HepG2 (cell line): Measurements from ENCODE around the gene SNX3. TPM values are rescaled to one million over a fixed set of nuclear protein-coding genes. Genes with fewer than 3 reads are reported as not detected.
A peak's percentile ranks its signal among the peaks of the same experiment; 100 is the strongest.

Source experiments
- ATAC-seq: fragments of 200-7000 bp; cut with Tn5 transposase; 3 replicates; pipeline ENCODE4 v1.9.1; 2020; ENCODE audit warnings: mild to moderate bottlenecking, moderate library complexity
- BruUV-seq: library from RNA; stranded (reverse); fragments of 400-500 nt; replicated peaks from 2 replicates; lab custom pipeline; 2021; lab: Mats Ljungman, UMichigan
- CTCF ChIA-PET: fragments of 300-600 bp; formaldehyde crosslinking; extraction: SDS; loops from one replicate; lab custom pipeline; 2021; ENCODE audit warnings: low total read pairs, inconsistent platforms, low intra/inter-chr PET ratio; lab: Yijun Ruan, JAX
- POLR2A ChIA-PET: fragments of 350-600 bp; sonication (Branson Sonifier 250); formaldehyde crosslinking; loops from one replicate; lab custom pipeline; 2020; ENCODE audit warnings: antibody characterized with exemption, inconsistent platforms; lab: Yijun Ruan, JAX
- DNase-seq: peaks from one replicate; pipeline ENCODE4 v3.0.0-alpha.2; 2015; ENCODE audit warnings: low spot score
- FAIRE-seq: peaks from 3 replicates; lab custom pipeline; 2011; peaks lifted over from hg19 to GRCh38; lab: Jason Lieb, UNC
- H2AFZ ChIP-seq: one replicate; pipeline ENCODE4 v1.6.1; 2011; ENCODE audit warnings: low read length, inconsistent platforms
- H3K27ac ChIP-seq: fragments of 300-600 bp; 3 replicates; pipeline ENCODE4 v1.8.0; 2011; ENCODE audit warnings: mixed run types, mild to moderate bottlenecking, mixed read lengths, low read length, inconsistent platforms; ENCODE audit not compliant: insufficient read depth; ENCODE audit errors: extremely low read length
- H3K27me3 ChIP-seq, 2 experiments: fragments of 200-600 bp in 1 of 2; 2 replicates in 1 of 2; 3 replicates in 1 of 2; pipeline versions ENCODE4 v1.6.0 to v1.8.0; 2011; ENCODE audit warnings: low read length in 2 of 2, mild to moderate bottlenecking in 2 of 2, moderate library complexity in 2 of 2, inconsistent platforms in 1 of 2; ENCODE audit not compliant: insufficient read depth in 2 of 2, control insufficient read depth in 1 of 2
- H3K36me3 ChIP-seq, 2 experiments: fragments of 200-600 bp in 1 of 2; replicated peaks in 1 of 2; 2 replicates in 1 of 2; 3 replicates in 1 of 2; pipeline versions ENCODE4 v1.5.1 to v1.8.0; 2011; ENCODE audit warnings: low read length in 2 of 2, inconsistent platforms in 1 of 2; ENCODE audit not compliant: insufficient read depth in 2 of 2, control insufficient read depth in 1 of 2
- H3K4me1 ChIP-seq: 2 replicates; pipeline ENCODE4 v1.5.1; 2012; ENCODE audit warnings: low read length, inconsistent platforms; ENCODE audit not compliant: insufficient read depth
- H3K4me2 ChIP-seq: 2 replicates; pipeline ENCODE4 v1.6.0; 2011; ENCODE audit warnings: low read depth, low read length, inconsistent platforms
- H3K4me3 ChIP-seq, 3 experiments: fragments of 200-600 bp in 1 of 3; sonication (generic), shearing (Covaris generic) in 1 of 3; replicated peaks in 1 of 3; 2 replicates each; pipeline ENCODE4 v1.5.1; 2011 to 2016; ENCODE audit warnings: low read length in 3 of 3, inconsistent platforms in 2 of 3, low read depth in 2 of 3, mild to moderate bottlenecking in 2 of 3, control low read depth in 1 of 3, mixed read lengths in 1 of 3; ENCODE audit not compliant: insufficient read depth in 1 of 3
- H3K79me2 ChIP-seq: one replicate; pipeline ENCODE4 v1.6.1; 2011; ENCODE audit warnings: low read length, inconsistent platforms; ENCODE audit not compliant: insufficient read depth
- H3K9ac ChIP-seq: 2 replicates; pipeline ENCODE4 v1.6.0; 2011; ENCODE audit warnings: mild to moderate bottlenecking, low read depth, low read length, inconsistent platforms; ENCODE audit not compliant: insufficient read depth
- H3K9me3 ChIP-seq: 2 replicates; pipeline ENCODE4 v1.5.1; 2012; ENCODE audit warnings: mild to moderate bottlenecking, low read length
- H4K20me1 ChIP-seq: 2 replicates; pipeline ENCODE4 v1.6.0; 2011; ENCODE audit warnings: inconsistent platforms, mild to moderate bottlenecking, low read length, moderate library complexity; ENCODE audit not compliant: insufficient read depth
- HNRNPLL ChIP-seq: fragments of 200-400 bp; formaldehyde crosslinking; IDR thresholded peaks from 2 replicates; pipeline ENCODE4 v1.6.1; 2017; ENCODE audit warnings: mild to moderate bottlenecking, low read depth, low read length; ENCODE audit not compliant: poor library complexity, severe bottlenecking
- KLF11 ChIP-seq: IDR thresholded peaks from 2 replicates; pipeline ENCODE4 v1.6.1; 2016; ENCODE audit warnings: missing compliant biosample characterization
- MAFG ChIP-seq: sonication (generic); formaldehyde crosslinking; IDR thresholded peaks from 2 replicates; pipeline ENCODE4 v1.5.1; 2020; ENCODE audit warnings: mild to moderate bottlenecking, missing genetic modification reagents
- WGBS: methylation state at CpG from one replicate; pipeline ENCODE4 v1.1.6; 2017; ENCODE audit warnings: low lambda C conversion rate; 5-methylcytosine and 5-hydroxymethylcytosine counted together
- in situ Hi-C: cut with HindIII; loops from 2 replicates; pipeline ENCODE4 v1.10.0; 2017; ENCODE audit warnings: low pct_unique_long_range_greater_than_20kb; ENCODE audit not compliant: extremely low pct_ligation_motif_present
- intact Hi-C: fragments of 100-400 bp; cut with micrococcal nuclease; formaldehyde crosslinking; loops from one replicate; pipeline ENCODE4 v1.10.0; 2022; ENCODE audit not compliant: unreplicated experiment
- polyA plus RNA-seq, 8 experiments: library from polyadenylated mRNA; depleted of rRNA in 3 of 8; stranded (reverse) in 7 of 8; unstranded in 1 of 8; fragments of >200 nt; fragmentation: Illumina TruSeq in 4 of 8; extraction: Trizol in 4 of 8; gene quantifications; 2 replicates each; pipeline versions ENCODE4 v1.2.1 to v1.2.3, GENCODE V29; 2011 to 2016; ENCODE audit warnings: low read depth in 4 of 8, missing spikeins in 1 of 8, mixed read lengths in 1 of 8; ENCODE audit not compliant: insufficient read depth in 1 of 8
- total RNA-seq, 5 experiments: library from RNA; depleted of rRNA; stranded (reverse); fragments of >200 nt; fragmentation: Illumina TruSeq; extraction: Trizol; gene quantifications; 2 replicates each; pipeline ENCODE4 v1.2.3, GENCODE V29; 2016; ENCODE audit warnings: low read depth in 1 of 5
- TF ChIP-seq, protein P1 (sequence below): sonication (generic); formaldehyde crosslinking; IDR thresholded peaks from 2 replicates; pipeline ENCODE4 v1.5.1; 2020; ENCODE audit warnings: mild to moderate bottlenecking, missing genetic modification reagents, moderate library complexity

The SNX3 gene
- total and polyA plus RNA-seq, 2 of the 13 experiments (the other 11 are each of a cell fraction or from before 2014, with no cell fraction given): 84.9 to 226 TPM

DNA sequence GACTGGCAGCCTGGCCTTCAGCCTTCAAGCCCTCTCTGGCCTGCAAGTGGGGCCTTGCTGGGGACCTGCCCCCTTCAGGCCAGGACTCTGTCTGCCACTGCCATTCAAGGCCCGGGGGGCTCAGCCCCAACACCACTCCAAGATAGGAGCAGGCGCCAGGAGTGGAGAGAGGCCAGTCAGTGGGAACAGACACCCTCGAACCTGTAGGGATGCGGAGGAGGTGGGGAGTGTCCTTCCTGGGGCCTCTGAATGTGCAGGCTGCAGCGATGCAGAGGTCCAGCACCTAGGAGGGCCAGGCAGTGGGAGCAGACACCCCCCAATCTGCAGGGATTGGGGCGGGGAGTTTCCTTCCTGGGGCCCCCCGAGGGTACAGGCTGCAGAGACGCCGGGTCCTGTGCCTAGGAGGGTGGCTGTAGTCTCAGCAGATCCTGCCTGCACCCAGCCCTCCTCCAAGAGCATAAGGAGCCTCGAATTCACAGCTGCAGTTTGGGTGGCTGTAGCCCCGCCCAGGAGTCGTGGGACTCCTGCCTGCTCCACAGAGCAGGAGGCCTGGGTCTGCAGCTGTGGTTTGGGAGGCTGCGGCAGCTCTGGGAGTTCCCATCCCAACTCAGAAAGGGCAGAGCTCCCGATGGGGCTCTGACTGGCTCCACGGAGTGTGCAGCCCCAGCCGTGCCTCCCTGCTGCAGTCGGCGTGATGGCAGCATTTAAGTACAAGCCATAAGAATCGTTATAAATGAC is 61.9 kb downstream of the SNX3 start:
- no peaks in the 10 kb centered on the region for H3K9me3 ChIP-seq
- 64% methylated on average over 9 of the region's 19 CpGs for WGBS
- TF ChIP-seq HNRNPLL: peak; percentile 16
- no peak for TF ChIP-seq KLF11 (CRISPR knock-in tag)
- TF ChIP-seq MAFG: no peak
- TF ChIP-seq, protein P1, sequence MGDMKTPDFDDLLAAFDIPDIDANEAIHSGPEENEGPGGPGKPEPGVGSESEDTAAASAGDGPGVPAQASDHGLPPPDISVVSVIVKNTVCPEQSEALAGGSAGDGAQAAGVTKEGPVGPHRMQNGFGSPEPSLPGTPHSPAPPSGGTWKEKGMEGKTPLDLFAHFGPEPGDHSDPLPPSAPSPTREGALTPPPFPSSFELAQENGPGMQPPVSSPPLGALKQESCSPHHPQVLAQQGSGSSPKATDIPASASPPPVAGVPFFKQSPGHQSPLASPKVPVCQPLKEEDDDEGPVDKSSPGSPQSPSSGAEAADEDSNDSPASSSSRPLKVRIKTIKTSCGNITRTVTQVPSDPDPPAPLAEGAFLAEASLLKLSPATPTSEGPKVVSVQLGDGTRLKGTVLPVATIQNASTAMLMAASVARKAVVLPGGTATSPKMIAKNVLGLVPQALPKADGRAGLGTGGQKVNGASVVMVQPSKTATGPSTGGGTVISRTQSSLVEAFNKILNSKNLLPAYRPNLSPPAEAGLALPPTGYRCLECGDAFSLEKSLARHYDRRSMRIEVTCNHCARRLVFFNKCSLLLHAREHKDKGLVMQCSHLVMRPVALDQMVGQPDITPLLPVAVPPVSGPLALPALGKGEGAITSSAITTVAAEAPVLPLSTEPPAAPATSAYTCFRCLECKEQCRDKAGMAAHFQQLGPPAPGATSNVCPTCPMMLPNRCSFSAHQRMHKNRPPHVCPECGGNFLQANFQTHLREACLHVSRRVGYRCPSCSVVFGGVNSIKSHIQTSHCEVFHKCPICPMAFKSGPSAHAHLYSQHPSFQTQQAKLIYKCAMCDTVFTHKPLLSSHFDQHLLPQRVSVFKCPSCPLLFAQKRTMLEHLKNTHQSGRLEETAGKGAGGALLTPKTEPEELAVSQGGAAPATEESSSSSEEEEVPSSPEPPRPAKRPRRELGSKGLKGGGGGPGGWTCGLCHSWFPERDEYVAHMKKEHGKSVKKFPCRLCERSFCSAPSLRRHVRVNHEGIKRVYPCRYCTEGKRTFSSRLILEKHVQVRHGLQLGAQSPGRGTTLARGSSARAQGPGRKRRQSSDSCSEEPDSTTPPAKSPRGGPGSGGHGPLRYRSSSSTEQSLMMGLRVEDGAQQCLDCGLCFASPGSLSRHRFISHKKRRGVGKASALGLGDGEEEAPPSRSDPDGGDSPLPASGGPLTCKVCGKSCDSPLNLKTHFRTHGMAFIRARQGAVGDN (CRISPR knock-in tag): peak; percentile 25; the same call in 1 of the 2 replicates
- H3K27me3 ChIP-seq: peaks cover 0 to 1% of the 10 kb centered on the region in 2 experiments; a peak in 1 of 5 replicates
- in situ Hi-C loops (no loop called here), intact Hi-C loops (no loop called here)
- no peaks in the 10 kb centered on the region for H3K36me3 ChIP-seq
- no peaks in the 10 kb centered on the region for H4K20me1 ChIP-seq
- ChIA-PET POLR2A (no interaction called here), CTCF (no interaction called here)
- ATAC-seq (peak; percentile 29), DNase-seq (no peak), FAIRE-seq (no peak)
- no peak overlapping the region for H2AFZ ChIP-seq
- no peak overlapping the region for H3K9ac ChIP-seq
- no TSS peak for BruUV-seq
- peaks cover 46% of the 10 kb centered on the region for H3K4me1 ChIP-seq
- H3K79me2 ChIP-seq: no peaks in the 10 kb centered on the region
- peak overlapping the region; percentile 28; the same call in 1 of the 2 replicates for H3K4me2 ChIP-seq
- H3K4me3 ChIP-seq: peak overlapping the region in 1 of 3 experiments; percentile 5; a peak in 1 of 6 replicates
- H3K27ac ChIP-seq: no peak overlapping the region
